Dedifferentiated amniotic fluid mesenchymal stem cell (primary cell): ENCODE data around the gene RANGRF.

ENCODE experiments used
- DNase-seq: peaks from one replicate; pipeline ENCODE4 v3.0.0-alpha.2; 2016; ENCODE audit errors: extremely low spot score

The RANGRF gene

GRCh38 chr17:8274816-8275215, 13.7 kb upstream of the RANGRF start:
- no peak for DNase-seq

DNA sequence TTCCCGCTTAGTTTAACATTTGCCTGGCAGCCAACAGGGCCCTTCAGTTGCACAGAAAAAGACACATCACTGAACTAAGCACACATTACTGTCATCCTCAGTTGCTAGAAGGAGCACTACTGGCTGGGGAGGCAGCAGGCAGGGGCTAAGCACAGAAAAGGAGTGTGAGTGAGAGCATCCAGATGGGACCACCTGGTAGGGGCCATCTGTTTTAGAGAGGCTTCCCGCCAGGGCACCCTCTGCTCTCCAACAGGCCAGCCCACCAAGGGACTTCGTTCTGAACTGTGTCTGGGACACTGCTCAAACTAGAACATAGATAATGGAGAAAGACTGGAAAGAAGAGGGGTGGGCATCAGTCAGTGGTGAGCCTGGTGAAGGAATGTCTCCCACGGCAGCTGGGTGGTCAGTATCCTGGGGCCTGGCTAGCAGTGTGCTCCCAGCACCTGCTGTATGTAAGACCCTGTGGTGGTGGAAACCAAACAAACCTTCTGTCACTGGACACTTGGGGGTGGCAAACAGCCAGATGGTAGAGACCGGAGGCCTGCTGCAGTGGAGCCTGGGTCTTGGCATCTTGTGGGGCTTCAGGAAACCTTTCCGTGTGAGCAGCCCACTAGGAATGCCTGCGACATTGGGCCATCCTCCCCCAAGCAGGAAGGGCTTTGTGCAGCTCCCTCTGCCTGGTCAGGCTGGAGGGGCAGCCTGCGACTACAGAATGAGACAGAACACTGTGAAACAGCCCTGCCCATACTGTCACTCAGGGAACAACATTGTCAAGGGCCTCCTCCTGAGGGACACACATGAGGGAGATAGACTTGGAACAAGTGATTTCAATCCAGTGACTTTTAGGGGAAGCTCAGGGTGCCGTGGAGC, 12.8 kb upstream of the RANGRF start:
- no peak for DNase-seq

DNA sequence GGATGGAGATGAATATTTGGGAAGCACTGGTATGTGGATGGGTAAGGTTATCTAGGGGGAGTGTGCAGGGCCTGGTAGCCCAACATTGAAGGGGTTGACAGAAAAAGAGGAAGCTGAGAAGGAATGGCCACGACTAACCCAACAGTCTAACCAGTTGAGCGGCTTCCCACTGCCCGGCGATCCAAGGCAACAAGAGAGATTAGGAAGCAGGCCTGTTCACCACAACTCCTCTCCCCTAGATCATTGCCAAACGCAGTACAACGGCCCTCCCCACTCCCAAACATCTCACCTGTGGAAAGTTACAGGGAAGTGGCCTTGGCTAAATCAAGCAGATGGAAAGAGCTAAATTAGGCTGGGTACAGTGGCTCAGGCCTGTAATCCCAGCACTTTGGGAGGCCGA, 11.2 kb upstream of the RANGRF start:
- no peak for DNase-seq

DNA sequence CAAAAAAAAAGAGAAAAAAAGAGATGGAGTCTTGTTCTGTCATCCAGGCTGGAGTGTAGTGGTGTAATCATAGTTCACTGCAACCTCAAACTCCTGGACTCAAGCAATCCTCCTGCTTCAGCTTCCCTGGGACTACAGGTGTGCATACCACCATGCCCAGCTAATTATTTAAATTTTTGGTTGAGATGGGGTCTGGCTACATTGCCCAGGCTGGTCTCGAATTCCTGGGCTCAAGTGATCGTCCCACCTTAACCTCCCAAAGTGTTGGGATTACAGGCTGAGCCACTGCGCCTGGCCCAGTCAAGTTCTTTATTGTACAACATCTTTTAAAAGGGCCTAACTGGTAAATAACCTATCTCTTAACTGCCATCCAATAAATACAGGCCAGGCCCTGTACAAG, 6.1 kb upstream of the RANGRF start:
- no peak for DNase-seq

GRCh38 chr17:8283356-8283755, 5.1 kb upstream of the RANGRF start:
- no peak for DNase-seq

- DNase-seq, result no peak
Measured at GRCh38 chr17:8284126-8284525, 4.3 kb upstream of the RANGRF start.

DNA sequence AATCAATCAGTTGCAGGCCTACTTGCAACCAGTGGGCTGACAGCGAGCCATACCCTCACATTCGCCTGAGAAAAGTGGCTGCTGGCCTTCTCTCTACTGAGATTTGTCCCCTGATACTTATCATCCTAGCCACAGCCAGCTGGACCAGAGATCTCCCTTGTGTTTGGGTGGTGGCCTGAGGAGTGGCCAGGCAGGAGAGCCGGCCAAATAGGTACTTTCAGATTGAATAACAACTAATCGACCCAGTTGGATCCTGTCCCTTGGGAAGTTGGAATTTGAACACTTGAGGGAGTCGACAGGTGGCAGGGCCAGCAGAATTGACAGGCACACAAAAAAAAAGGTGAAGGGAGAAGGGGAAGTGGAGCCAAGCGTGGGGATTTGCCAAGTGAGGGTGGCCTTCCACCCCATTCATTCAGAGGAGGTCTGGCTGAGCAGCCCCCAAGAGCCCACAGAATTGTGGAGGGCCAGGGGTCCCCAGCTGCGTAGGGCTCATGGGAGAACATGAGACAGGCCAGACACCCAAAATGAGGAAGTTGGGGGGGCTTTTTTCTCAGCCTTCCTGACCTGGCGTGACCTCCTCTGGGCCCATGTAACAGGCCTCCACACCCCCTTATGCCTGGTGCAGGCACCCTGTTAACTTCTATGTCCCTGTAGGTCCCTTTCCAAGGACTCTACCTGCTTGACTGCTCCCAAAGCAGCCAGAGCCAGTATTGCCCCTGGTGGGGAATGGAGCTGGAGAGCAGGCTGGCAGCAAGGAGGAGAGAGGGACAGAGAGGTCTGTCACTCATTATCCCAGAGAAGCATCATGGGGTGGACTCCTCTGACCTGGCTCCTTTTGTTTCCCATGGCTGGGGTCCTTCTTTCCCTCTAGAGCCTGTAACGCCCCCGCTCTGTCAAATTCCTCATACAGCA, 2.9 kb upstream of the RANGRF start:
- DNase-seq, result no peak

DNA sequence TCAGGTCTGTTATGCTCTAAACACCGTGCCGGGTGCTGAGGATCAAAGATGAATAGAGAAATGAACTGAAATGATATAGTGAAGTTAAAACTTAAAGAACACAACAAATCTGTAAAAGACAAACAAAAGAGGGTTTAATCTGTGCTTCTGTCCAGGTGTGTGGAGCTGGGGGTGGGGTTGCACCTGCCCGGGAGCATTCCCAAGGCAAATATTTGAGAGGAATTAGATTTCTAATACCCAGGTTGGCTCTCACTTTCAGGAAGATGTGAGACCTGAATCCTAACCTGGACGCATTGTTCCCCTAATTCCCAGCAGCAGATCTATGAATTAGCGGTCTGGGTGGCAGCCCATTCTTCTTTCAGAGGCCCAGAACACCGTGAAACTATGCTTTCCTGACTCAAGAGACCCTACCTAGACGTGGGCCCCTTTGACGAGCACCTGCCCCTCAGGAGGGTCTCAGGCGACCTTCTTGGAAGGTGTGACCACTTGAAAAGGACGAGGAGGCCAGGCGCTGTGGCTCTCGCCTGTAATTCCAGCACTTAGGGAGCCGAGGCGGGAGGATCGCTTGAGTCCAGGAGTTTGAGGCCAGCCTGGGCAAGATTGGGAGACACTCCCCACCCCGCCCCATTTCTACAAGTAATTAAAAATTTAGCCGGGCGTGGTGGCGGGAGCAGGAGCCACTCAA, 677 bp upstream of the RANGRF start:
- no peak for DNase-seq

DNA sequence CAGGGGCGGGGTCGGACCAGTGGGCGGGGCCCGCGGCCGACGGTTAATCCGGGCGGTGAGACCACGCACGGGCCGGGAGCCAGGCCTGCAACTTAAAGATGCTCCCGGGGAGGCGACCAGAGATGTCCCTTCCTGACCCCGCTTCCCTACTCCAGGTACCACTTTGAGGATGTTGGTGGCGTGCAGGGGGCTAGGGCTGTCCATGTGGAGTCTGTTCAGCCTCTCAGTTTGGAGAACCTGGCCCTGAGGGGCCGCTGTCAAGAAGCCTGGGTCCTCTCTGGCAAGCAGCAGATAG, 580 bp downstream of the RANGRF start:
- DNase-seq, result peak; percentile 22

DNA sequence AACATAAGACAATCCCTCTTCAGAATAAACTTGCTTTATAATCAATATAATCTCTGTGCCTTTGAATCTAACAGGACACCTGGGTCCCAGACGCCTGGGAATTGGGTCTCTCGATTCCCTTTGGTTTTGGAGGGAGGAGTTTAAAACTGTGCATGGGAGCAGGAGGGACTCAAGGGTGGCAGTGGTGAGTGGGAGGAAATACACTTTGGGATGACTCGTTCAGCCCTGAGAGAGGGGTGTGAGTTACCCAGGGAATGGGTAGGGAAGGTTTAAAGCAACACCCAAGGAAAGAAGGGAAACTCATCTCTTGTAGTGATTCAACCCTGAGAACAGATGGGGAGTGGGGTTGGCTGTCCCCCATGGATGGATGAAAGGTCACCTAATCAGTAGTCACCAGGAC, 1.6 kb downstream of the RANGRF start:
- DNase-seq, result no peak

DNA sequence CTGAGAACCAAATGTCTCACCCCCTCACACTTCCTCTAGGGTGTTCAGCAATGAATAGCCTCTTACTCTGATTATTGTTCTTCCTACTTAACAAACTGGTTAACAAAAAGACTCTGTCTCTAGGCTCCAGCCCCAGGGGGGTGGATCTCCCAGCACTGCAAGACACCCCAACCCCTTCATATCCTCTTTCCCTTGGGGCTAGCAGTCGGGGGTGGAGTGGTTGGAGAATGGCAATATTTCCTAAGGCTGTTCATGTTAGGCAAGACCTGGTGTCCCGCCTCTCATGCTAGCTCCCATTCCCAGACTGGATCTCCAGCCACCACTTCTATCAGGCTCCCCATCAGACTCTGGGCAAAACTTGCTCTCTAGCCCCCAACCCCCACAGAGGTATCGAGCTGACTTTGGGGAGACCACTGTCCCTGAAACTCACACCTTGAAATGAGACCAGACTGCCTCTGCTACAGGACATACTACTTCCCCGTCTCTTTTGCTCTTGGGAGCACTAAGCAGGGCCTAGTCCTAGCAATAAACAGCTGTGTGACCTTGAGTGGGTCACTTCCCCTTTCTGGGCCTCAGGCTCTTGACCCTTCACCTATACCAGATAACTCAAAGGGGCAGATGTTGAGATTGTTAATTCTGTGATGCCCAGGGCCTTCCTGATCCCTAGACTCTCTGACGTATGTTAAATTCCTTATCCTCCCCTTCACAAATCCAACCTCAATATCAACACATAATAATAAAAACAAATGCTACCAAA, 4.3 kb downstream of the RANGRF start:
- DNase-seq, result no peak

GRCh38 chr17:8294361-8294760, 5.9 kb downstream of the RANGRF start:
- DNase-seq, result no peak

- DNase-seq, result no peak
Measured at GRCh38 chr17:8294814-8295316, 6.4 kb downstream of the RANGRF start.

GRCh38 chr17:8300226-8300625, 11.8 kb downstream of the RANGRF start:
- DNase-seq, result no peak

GRCh38 chr17:8300627-8301242, 12.3 kb downstream of the RANGRF start:
- peak; percentile 42 for DNase-seq

- DNase-seq, result no peak
Measured at GRCh38 chr17:8310601-8311123, 22.2 kb downstream of the RANGRF start.

GRCh38 chr17:8311131-8311790, 22.8 kb downstream of the RANGRF start:
- no peak for DNase-seq

DNA sequence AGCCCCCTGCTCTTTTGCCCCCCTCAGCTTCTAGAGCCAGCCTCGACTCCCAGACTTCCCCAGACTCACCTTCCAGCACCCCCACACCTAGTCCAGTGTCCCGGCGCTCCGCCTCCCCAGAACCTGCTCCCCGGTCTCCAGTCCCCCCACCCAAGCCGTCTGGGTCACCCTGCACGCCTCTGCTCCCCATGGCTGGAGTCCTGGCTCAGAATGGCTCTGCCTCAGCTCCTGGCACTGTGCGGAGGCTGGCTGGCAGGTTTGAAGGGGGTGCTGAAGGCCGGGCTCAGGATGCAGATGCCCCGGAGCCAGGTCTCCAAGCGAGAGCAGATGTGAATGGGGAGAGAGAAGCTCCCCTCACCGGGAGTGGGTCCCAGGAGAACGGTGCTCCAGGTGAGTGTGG, 23.8 kb downstream of the RANGRF start:
- no peak for DNase-seq

- DNase-seq, result no peak
Measured at GRCh38 chr17:8312726-8313600, 24.5 kb downstream of the RANGRF start.
